Hindlimb muscle (tissue), 1 donor: ENCODE data around the gene ACTG1. TPM values are rescaled to one million over a fixed set of nuclear protein-coding genes. Genes with fewer than 3 reads are reported as not detected.

Experiments
- DNase-seq: peaks from one replicate; pipeline ENCODE4 v3.0.0-alpha.2; 2013
- polyA plus RNA-seq: library from polyadenylated mRNA; unstranded; fragments of 120-200 nt; gene quantifications from one replicate; pipeline ENCODE4 v1.2.1, GENCODE V29; 2013; ENCODE audit not compliant: insufficient read length

The ACTG1 gene
- polyA plus RNA-seq, 1 donor, result 1,339 TPM

- DNase-seq, result no peak
Observed at GRCh38 chr17:81479175-81480071, 33.2 kb downstream of the ACTG1 start.

- DNase-seq, result no peak
Observed at GRCh38 chr17:81478119-81478518, 34.5 kb downstream of the ACTG1 start.

GRCh38 chr17:81477173-81477572 is 35.4 kb downstream of the ACTG1 start:
- DNase-seq, result no peak

GRCh38 chr17:81476635-81477034 is 36.0 kb downstream of the ACTG1 start:
- DNase-seq, result no peak

- no peak for DNase-seq
Observed at GRCh38 chr17:81476097-81476496, 36.5 kb downstream of the ACTG1 start.

GRCh38 chr17:81474958-81475357 is 37.6 kb downstream of the ACTG1 start:
- no peak for DNase-seq

- no peak for DNase-seq
Observed at GRCh38 chr17:81473019-81473418, 39.6 kb downstream of the ACTG1 start.

- DNase-seq, result peak; percentile 95
Observed at GRCh38 chr17:81471818-81472456, 40.7 kb downstream of the ACTG1 start.

- no peak for DNase-seq
Observed at GRCh38 chr17:81470944-81471817, 41.4 kb downstream of the ACTG1 start.

GRCh38 chr17:81470270-81470943 is 42.2 kb downstream of the ACTG1 start:
- no peak for DNase-seq

GRCh38 chr17:81469266-81469665 is 43.3 kb downstream of the ACTG1 start:
- DNase-seq, result no peak

GRCh38 chr17:81468770-81469121 is 43.9 kb downstream of the ACTG1 start:
- no peak for DNase-seq

GRCh38 chr17:81468111-81468769 is 44.4 kb downstream of the ACTG1 start:
- DNase-seq, result no peak

- no peak for DNase-seq
Observed at GRCh38 chr17:81466564-81467472, 45.8 kb downstream of the ACTG1 start.

GRCh38 chr17:81465910-81466309 is 46.7 kb downstream of the ACTG1 start:
- no peak for DNase-seq

- no peak for DNase-seq
Observed at GRCh38 chr17:81464586-81464985, 48.0 kb downstream of the ACTG1 start.

GRCh38 chr17:81463506-81463905 is 49.1 kb downstream of the ACTG1 start:
- DNase-seq, result no peak

- DNase-seq, result no peak
Observed at GRCh38 chr17:81462506-81463125, 50.0 kb downstream of the ACTG1 start.

GRCh38 chr17:81461607-81462500 is 50.7 kb downstream of the ACTG1 start:
- DNase-seq, result no peak
